GM18526 (cell line): Measurements from ENCODE around the gene LAGE3.

Experiments
- POLR2A ChIP-seq: IDR thresholded peaks from 3 replicates; pipeline ENCODE4 v1.6.1; 2011; ENCODE audit not compliant: insufficient read length; ENCODE audit errors: extremely low read depth

The LAGE3 gene

DNA sequence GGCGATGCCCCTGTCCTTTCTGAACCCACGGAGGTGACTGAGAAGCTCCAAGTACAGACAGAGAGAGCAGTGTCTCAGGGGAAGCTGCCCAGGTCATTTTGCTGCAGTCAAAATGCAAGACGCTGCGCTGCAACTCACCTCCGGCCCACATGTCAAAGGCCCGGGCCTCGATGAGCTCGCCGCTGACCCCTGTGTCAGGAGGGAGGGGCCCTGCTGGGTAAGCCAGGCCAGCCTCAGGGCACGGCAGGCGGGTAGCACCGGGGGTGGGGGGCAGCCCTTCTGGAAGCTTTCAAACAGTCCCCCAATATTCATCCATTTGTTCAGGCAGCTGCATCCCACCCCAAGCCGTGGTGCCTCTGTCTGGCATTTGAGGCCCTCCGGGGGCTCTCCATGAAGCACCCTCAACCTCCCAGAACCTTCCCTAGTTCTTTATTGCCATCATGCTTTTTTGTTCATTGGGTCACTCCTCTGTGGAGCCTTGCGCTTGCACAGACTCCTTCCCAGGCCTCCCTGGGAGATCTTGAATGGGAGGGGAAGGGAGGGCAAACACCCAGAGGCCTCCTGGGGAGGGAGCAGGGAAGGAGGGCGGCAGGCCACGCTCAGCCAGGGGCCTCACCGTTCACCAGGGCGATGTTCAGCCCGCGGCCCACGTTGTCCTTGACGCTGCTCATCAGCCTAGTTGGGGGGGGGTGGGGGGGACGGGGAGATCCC lies 28.7 kb upstream of the LAGE3 start:
- TF ChIP-seq POLR2A, result no peak

DNA sequence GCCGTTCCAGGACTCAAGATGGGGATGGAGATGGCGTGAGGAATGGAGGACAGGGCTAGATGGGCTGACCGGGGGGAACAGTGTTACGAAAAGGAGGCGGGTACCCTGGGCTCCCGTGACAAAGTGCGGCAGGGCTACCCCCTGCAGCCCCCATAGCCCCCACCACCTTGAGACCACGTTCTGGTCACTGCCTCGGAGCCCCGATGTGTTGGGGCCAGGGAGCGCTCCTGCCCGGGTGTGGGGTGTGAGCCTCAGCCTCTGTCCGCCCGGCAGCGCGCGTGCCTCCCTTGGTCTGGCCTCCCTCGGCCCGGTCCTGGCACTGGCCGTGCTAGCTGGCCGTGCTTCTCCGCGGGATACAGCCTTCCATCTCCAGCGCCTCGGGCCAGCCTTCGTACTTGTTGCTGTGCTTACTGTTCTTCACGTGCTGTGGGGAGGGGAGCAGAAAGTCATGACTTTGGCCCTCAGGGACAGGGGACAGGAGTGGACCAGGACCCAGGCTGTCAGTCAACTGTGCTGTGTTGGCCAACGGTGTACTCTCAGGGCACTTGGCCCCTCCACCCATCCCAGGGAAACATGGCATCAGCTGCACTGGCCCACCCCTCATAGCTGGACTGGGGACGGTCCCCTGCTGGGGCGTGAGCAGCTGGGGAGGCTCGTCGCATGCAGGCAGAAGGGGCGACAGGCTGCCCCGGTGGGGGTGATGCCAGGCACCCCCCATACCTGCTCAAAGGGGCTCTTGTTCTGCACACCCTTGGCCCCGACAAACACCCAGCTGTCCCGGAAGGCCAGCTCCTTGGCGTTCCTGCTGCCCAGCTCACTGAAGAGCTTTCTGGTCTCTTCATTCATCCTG lies 27.6 kb upstream of the LAGE3 start:
- TF ChIP-seq POLR2A, result no peak

DNA sequence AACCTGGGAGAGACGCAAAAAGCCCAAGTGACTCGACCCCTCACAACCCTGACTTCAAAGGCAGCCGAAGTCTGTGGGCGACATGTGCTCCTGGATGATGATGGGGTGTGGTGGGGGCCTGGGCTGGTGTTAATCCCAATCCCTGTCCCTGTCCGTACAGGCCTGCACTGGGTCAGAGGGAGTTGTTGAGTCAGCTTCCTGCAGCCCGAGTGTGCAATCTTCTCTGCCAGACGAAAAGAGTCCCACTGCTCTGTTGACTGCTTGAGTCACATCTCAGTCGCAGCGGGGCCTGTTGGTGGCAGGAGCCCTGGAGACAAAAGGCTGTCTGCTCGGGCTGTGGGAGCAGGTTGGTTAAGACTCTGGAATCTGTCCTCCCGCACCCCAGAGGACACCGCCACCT lies 26.7 kb upstream of the LAGE3 start:
- TF ChIP-seq POLR2A, result no peak

DNA sequence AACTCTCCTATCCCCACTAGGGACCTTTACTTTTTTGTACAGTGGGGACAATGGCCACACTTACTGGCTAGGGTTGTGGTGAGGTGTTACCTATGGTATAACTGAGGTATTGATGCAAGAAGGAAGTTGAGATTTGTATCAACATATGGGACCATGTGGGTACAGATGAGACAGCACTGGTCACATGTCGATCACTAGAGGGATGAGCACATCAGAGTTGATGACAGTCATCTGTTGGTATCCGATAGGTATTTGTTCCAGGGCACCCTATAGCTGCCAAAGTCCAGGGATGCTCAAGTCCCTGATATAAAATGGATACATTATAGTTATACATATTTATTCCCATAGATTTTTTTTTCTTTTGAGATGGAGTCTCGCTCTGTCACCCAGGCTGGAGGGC lies 23.9 kb upstream of the LAGE3 start:
- TF ChIP-seq POLR2A, result no peak

DNA sequence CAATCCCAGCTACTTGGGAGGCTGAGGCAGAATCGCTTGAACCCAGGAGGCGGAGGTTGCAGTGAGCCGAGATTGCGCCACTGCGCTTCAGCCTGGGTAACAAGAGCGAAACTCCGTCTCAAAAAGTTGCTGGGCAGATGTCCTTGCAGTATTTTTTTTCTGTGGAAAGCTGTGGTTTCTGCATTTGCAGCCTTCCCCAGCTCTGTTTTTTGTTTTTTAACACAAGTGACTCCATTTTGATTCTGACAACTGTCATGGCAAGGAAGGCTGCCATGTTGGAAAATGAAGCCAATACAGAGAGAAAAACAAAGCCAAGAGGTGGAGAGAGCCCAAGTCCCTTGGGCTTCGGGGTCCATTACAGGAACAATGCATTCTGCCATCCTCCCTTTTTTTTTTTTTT lies 23.0 kb upstream of the LAGE3 start:
- TF ChIP-seq POLR2A, result no peak

DNA sequence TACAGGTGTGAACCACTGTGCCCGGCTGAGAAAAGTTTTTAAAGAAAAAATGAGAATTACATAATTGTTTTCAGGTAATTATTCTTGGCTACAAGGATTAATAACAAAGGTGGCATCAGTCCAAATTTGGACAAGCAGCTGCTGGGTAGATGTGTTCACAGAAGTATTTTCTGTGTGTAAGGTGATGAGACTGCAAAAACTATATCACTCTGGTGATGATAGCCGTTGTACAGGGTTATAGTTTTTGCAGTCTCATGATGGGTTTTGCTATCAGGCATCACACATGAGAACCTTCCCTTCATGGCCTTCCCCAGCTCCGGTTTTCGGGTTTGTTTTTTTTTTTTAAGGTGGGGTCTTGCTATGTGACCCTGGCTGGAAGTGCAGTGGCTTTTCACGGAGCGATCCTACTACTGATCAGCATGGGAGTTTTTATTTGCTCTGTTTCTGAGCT lies 16.4 kb upstream of the LAGE3 start:
- no peak for TF ChIP-seq POLR2A

DNA sequence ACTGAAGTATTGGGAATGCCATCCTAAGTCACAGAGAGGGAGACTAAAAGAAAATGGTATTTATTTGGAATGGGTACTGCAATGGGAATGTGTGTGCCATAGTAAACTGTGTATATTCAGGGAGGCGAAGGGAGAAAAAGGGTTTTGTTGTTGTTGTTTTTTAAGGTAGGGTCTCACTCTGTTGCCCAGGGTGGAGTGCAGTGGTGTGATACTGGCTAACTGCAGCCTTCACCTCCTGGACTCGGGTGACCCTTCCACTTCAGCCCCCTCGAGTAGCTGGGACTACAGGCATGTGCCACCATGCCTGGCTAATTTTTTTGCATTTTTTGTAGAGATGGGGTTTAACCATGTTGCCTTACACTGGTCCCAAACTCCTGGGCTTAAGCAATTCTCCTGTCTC lies 15.6 kb upstream of the LAGE3 start:
- no peak for TF ChIP-seq POLR2A

DNA sequence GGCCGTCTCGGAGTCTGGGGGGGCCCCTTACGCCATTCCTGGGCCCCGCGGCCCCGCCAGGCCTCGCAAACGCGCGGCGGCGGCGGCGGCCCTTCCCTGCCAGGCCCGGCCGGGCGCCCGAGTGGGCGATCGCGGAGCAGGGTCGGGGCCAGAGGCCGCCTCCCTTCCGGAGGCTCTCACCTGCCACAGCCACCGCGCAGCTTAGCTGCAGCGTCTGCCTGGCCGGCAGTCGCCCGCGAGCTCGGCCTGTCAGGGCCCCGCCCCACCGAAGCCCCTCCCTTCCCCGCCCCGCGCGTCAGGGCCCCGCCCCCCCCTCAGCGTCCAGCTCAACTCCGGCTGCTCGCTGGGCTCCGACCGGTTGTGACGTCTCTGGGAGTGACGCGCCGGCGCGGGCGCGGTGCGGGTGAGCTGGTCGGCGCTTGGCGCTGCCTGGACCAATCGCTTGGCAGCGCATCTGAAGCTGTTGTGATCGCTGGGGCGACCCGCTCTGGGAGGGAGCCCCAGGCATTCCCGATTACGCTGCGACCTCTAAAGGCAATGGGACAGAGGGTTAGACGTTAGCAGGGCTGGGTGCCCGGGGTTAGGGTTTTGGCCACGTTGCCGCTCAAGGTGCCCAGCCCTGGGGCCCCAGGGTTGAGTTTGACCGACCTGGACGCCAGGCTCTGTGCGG lies 11.5 kb upstream of the LAGE3 start, which contains the start of gene SLC10A3:
Gene SLC10A3, minus strand, starts transcription at position 216 of the 670 bp plus-strand sequence. CDS start 1,689 bp downstream, outside the sequence.
- TF ChIP-seq POLR2A, result peak; percentile 95

DNA sequence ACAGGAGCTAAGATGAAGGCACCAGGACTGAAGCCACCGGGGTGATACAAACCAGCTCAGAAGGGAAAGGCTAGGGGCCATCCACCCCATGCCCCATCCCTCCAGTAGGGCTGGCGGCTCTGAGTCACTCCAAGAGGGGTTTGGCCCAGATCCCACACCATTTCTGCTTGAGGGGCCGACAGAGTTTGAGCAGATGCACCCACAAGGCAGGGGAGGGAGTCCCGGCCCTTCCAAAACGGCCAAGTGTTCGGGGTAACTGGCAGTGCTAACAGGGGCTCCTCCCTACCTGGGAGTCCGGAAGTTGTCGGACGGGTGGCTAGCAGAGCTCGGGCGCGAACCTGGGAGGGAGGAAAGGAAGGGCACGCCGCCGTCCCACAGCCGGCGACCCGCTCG lies 10.9 kb upstream of the LAGE3 start:
- TF ChIP-seq POLR2A, result no peak

DNA sequence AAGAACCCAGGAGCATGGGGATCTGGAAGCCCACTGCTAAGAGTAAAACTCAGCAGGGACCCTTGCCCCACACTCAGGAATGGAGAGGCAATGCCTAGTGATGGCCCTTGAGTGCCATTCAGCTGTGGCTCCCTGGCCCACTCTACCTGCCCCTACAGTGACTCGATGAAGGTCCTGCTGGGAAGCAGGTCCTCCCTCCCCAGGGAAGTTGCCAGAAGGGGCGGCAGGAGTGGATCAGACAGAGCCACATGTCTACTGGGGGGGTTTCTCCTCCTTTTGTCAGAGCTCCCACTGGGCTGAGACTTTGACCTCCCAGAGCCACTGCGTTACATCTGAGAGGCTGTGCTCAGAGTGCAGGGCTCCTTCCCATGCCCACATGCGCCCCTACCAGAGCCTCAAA lies 10.1 kb upstream of the LAGE3 start:
- TF ChIP-seq POLR2A, result no peak

DNA sequence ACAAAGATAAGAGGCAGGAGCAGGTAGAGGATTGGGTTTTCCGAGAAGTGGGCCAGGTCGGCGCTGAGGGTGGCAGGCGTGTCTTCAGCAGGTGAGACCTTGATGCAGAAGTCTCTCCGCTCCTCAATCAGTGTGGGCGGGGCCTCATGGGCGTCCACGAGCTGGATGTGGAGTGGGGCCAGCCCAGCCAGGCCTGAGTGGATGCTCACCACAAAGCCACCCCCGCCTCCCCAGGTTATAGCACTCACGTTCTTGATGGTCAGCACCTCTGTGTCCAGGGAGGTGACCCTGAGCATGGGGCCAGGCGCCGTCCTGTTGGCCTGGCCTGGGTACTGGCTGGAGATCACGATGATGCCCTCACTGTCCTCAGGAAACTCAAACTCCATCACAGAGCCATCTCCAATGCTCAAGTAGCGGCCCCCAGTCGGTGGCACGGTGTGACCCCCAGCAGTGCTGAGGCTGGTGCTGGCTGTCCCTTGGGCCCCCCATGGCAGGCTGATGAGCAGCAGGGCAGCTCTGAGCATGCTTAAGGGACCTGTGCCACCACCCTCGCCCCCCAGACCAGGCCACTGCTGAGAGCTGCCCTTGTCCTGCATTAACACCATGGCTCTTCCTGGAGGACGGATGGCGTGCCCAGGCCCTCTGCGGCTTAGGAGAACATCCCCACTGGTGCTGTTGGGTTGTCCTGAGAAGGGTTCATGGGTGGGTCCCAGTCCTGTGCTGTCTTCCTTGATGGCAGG lies 9.4 kb upstream of the LAGE3 start:
- TF ChIP-seq POLR2A, result no peak

DNA sequence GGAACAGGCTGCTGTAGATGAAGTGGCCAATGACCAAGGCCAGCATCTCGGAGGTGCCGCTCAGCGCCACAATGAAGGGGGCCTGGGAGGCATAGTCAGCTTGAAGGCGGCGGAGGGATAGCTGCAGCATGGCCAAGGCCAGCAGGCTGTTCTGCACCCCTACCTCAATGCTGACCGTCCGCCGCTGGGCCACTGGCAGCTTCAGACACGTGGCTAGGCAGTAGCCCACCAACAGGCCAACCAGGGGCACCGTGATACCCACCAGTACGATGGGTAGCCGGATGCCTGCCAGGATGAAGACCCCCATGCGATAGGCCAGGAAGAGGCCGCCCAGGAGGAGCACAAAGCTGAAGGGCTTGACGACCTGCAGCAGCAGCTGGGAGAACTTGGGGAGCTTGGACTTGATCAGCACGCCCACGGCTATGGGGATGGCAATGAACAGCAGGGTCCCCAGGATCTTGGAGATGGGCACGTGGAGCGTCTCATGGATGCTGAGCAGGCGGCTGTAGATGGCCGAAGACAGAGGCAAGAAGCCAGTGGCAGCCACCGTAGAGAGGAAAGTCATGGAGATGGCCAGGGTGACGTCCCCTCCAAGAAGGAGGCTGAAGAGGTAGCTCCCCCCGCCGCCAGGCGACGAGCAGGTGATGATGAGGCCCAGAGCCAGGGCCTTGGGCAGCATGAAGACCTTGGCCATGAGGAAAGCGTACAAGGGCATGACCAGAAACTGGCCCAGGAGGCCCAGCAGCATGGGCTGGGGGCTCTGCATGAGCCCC lies 8.6 kb upstream of the LAGE3 start:
- no peak for TF ChIP-seq POLR2A

DNA sequence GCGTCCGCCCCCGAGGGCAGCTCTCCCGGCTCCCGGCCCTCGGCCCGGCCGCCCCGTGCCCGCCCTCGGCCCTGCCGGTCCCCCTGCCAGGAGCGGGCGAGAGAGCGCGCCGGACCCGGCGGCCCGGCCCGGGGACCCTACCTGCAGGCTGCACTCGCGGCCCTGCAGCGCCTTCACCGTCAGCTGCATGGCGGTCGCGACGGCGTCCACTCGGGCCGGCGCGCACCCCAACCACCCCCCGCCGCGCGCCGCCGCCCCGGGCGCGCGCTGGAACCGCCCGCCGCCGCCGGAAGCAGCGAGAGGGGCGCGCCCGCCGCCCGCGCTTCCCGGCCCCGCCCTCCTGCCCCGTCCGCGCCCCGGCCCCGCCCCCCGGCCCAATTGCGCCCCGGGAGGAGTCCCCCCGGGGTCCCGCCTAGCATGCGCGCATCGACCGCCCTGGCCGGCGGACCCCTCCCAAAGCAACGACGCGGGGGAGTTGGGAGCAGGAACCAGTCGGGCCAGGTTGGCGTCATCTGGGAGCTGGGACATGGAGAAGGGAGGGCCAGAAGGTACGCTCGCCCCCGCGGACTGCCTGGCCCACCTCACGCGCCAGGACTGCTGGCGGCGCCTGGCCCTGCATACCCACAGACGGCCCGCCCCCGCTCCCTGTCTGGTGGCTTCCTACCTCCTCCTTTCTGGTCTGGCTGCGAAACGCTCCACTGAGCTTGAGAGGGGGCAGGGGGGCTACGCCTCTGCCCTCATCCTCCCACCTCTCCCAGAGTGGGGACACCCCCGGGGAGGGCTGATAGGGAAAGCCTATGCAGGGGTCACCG lies 7.5 kb upstream of the LAGE3 start, which contains the start of gene UBL4A:
Gene UBL4A, minus strand, starts transcription at position 220 of the 812 bp plus-strand sequence. Its CDS starts 31 bp downstream, at position 189.
- peak; percentile 17 for TF ChIP-seq POLR2A

DNA sequence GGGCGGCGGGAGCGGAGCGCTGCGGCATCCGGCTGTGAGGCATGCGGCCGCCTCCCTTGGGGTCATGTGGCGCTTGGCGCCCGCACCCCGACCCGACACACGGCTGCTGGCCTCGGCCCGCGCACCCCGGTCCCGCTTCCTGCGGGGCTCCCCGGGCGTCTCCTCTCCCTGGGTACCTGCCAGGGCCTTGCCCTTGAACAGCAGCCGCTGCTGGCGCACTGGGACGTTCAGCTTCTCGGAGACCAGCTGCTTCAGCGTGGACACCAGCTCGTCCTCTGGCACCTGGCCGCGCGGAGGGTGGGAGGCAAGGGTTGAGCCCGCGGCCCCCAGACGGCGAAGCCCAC lies 6.9 kb upstream of the LAGE3 start:
- no peak for TF ChIP-seq POLR2A
